ENCODE data around the gene CLCN1.

CLCN1 gene

GRCh38 chr7:143331179-143331801 lies 15.4 kb downstream of the CLCN1 start:
- ATAC-seq (ENCODE audit: insufficient read depth, low read depth) (no peak), DNase-seq (no peak)
- Histone ChIP-seq H3K79me2 (ENCODE audit: insufficient read depth, low read length) (no peaks in the 10 kb centered on the region), H3K4me1 (ENCODE audit: insufficient read depth, low read length) (no peaks in the 10 kb centered on the region), H3K9me3 (ENCODE audit: insufficient read depth, low read length, severe bottlenecking) (no peaks in the 10 kb centered on the region), H4K20me1 (ENCODE audit: insufficient read depth, low read length) (no peaks in the 10 kb centered on the region), H3K4me2 (ENCODE audit: insufficient read depth, low read length) (no peak overlapping the region), H3K27me3 (ENCODE audit: insufficient read depth, low read length, poor library complexity) (no peaks in the 10 kb centered on the region), H3K27ac (ENCODE audit: low read length) (no peak overlapping the region), H2AFZ (ENCODE audit: low read depth, low read length) (no peak overlapping the region), H3K36me3 (ENCODE audit: insufficient read depth, low read length) (no peaks in the 10 kb centered on the region), H3K4me3 (ENCODE audit: low read depth in 1 of 2, low read length in 2 of 2) (no peak overlapping the region), H3K9ac (ENCODE audit: low read depth, low read length) (no peak overlapping the region)
- TF ChIP-seq CTCF (IDR thresholded peaks at IDR 0.05; ENCODE audit: borderline replicate concordance, extremely low read depth, low read length, poor library complexity, severe bottlenecking) (no peak), EZH2 (IDR thresholded peaks at IDR 0.05; ENCODE audit: borderline replicate concordance, low read depth, low read length, severe bottlenecking) (no peak)

GRCh38 chr7:143334244-143334643 lies 18.3 kb downstream of the CLCN1 start:
- Histone ChIP-seq H3K9me3 (ENCODE audit: insufficient read depth, low read length, severe bottlenecking) (no peaks in the 10 kb centered on the region), H4K20me1 (ENCODE audit: insufficient read depth, low read length) (no peaks in the 10 kb centered on the region), H3K4me1 (ENCODE audit: insufficient read depth, low read length) (no peaks in the 10 kb centered on the region), H3K4me3 (ENCODE audit: low read depth in 1 of 2, low read length in 2 of 2) (no peak overlapping the region), H3K36me3 (ENCODE audit: insufficient read depth, low read length) (no peaks in the 10 kb centered on the region), H3K27me3 (ENCODE audit: insufficient read depth, low read length, poor library complexity) (peaks cover 4% of the 10 kb centered on the region), H3K79me2 (ENCODE audit: insufficient read depth, low read length) (no peaks in the 10 kb centered on the region), H3K27ac (ENCODE audit: low read length) (no peak overlapping the region), H3K4me2 (ENCODE audit: insufficient read depth, low read length) (no peak overlapping the region), H3K9ac (ENCODE audit: low read depth, low read length) (no peak overlapping the region), H2AFZ (ENCODE audit: low read depth, low read length) (no peak overlapping the region)
- no peak for TF ChIP-seq EZH2 (IDR thresholded peaks at IDR 0.05; ENCODE audit: borderline replicate concordance, low read depth, low read length, severe bottlenecking)
- TF ChIP-seq CTCF (IDR thresholded peaks at IDR 0.05; ENCODE audit: borderline replicate concordance, extremely low read depth, low read length, poor library complexity, severe bottlenecking), result no peak
- no peak for ATAC-seq (ENCODE audit: insufficient read depth, low read depth)
- no peak for DNase-seq

GRCh38 chr7:143337216-143337615 lies 21.3 kb downstream of the CLCN1 start:
- DNase-seq (no peak), ATAC-seq (ENCODE audit: insufficient read depth, low read depth) (no peak)
- Histone ChIP-seq H3K36me3 (ENCODE audit: insufficient read depth, low read length) (no peaks in the 10 kb centered on the region), H3K9me3 (ENCODE audit: insufficient read depth, low read length, severe bottlenecking) (no peaks in the 10 kb centered on the region), H3K4me1 (ENCODE audit: insufficient read depth, low read length) (no peaks in the 10 kb centered on the region), H3K4me2 (ENCODE audit: insufficient read depth, low read length) (no peak overlapping the region), H2AFZ (ENCODE audit: low read depth, low read length) (no peak overlapping the region), H3K4me3 (ENCODE audit: low read depth in 1 of 2, low read length in 2 of 2) (no peak overlapping the region), H4K20me1 (ENCODE audit: insufficient read depth, low read length) (no peaks in the 10 kb centered on the region), H3K27ac (ENCODE audit: low read length) (no peak overlapping the region), H3K9ac (ENCODE audit: low read depth, low read length) (no peak overlapping the region), H3K27me3 (ENCODE audit: insufficient read depth, low read length, poor library complexity) (peaks cover 14% of the 10 kb centered on the region), H3K79me2 (ENCODE audit: insufficient read depth, low read length) (no peaks in the 10 kb centered on the region)
- TF ChIP-seq CTCF (IDR thresholded peaks at IDR 0.05; ENCODE audit: borderline replicate concordance, extremely low read depth, low read length, poor library complexity, severe bottlenecking) (no peak), EZH2 (IDR thresholded peaks at IDR 0.05; ENCODE audit: borderline replicate concordance, low read depth, low read length, severe bottlenecking) (no peak)
